ENCODE results near the gene CAPS. TPM values are rescaled to one million over a fixed set of nuclear protein-coding genes. Genes with fewer than 3 reads are reported as not detected.
"Not testable (repeated sequence)": the region's sequence is repeated elsewhere in the genome, so short reads cannot be mapped to it uniquely, and the experiment has no call there.

The CAPS gene
- total and polyA plus RNA-seq, 12 donors, result 7.1 to 146 (median 19.2) TPM

- no peak for DNase-seq
- WGBS, 4 donors, result 81 to 87% (median 84%) methylated on average over 18 to 31 of the region's 31 CpGs
- no peak for TF ChIP-seq CTCF (IDR thresholded peaks at IDR 0.05)
- no peak for TF ChIP-seq POLR2A (IDR thresholded peaks at IDR 0.05)
- H3K4me1 ChIP-seq (replicated peaks in 1 of 2), result no peaks in the 10 kb centered on the region
- H3K9me3 ChIP-seq (replicated peaks in 1 of 3), result no peaks in the 10 kb centered on the region
- intact Hi-C loops (cut with DNase I), result no loop called here
- H3K4me3 ChIP-seq, result no peak overlapping the region
- H3K27ac ChIP-seq, result no peak overlapping the region
- no peaks in the 10 kb centered on the region for H3K36me3 ChIP-seq (replicated peaks in 1 of 2)
- H3K27me3 ChIP-seq, result no peaks in the 10 kb centered on the region
Observed at GRCh38 chr19:5867201-5868136, 46.6 kb upstream of the CAPS start.

GRCh38 chr19:5870986-5871394 lies 43.1 kb upstream of the CAPS start:
- 80 to 87% (median 81%) methylated on average over 12 of the region's 12 CpGs for WGBS, 4 donors
- no peak for DNase-seq
- Histone ChIP-seq H3K27me3 (no peaks in the 10 kb centered on the region), H3K4me1 (replicated peaks in 1 of 2) (no peaks in the 10 kb centered on the region), H3K36me3 (replicated peaks in 1 of 2) (no peaks in the 10 kb centered on the region), H3K4me3 (no peak overlapping the region), H3K27ac (no peak overlapping the region), H3K9me3 (replicated peaks in 1 of 3) (no peaks in the 10 kb centered on the region)
- TF ChIP-seq POLR2A (IDR thresholded peaks at IDR 0.05) (no peak), CTCF (IDR thresholded peaks at IDR 0.05) (no peak)
- intact Hi-C loops (cut with DNase I), result no loop called here

- intact Hi-C loops (cut with DNase I), result no loop called here
- WGBS, 4 donors, result 93 to 95% (median 94%) methylated on average over 10 to 12 of the region's 12 CpGs
- no peak overlapping the region for H3K27ac ChIP-seq
Observed at GRCh38 chr19:5873617-5874199, 40.3 kb upstream of the CAPS start.

GRCh38 chr19:5874496-5874895 lies 39.6 kb upstream of the CAPS start:
- H3K27ac ChIP-seq; DNase-seq; H3K4me1 ChIP-seq (replicated peaks in 1 of 2); H3K27me3 ChIP-seq; H3K9me3 ChIP-seq (replicated peaks in 1 of 3); intact Hi-C loops (cut with DNase I); H3K36me3 ChIP-seq (replicated peaks in 1 of 2); H3K4me3 ChIP-seq: not testable (repeated sequence)
- WGBS, 4 donors, result 67 to 84% (median 75%) methylated on average over 6 to 7 of the region's 7 CpGs

More at GRCh38 chr19:5873617-5874199, 40.3 kb upstream of the CAPS start:
- H3K36me3 ChIP-seq (replicated peaks in 1 of 2), result no peaks in the 10 kb centered on the region
- no peaks in the 10 kb centered on the region for H3K27me3 ChIP-seq
- H3K9me3 ChIP-seq (replicated peaks in 1 of 3), result no peaks in the 10 kb centered on the region
- H3K4me3 ChIP-seq, result no peak overlapping the region
- no peak for DNase-seq
- no peaks in the 10 kb centered on the region for H3K4me1 ChIP-seq (replicated peaks in 1 of 2)
- no peak for TF ChIP-seq POLR2A (IDR thresholded peaks at IDR 0.05)
- TF ChIP-seq CTCF (IDR thresholded peaks at IDR 0.05), result no peak
